NCI-H2107 treated with DMSO at 0.1 percent for 48 hours (cell line): ENCODE measurements around the gene DDX39B.
"Not testable (repeated sequence)": the region's sequence is repeated elsewhere in the genome, so short reads cannot be mapped to it uniquely, and the experiment has no call there.

ENCODE experiments used
- DNase-seq: peaks from one replicate; lab custom pipeline; 2025; ENCODE audit not compliant: unreplicated experiment; lab: John Stamatoyannopoulos, UW

Gene DDX39B

DNA sequence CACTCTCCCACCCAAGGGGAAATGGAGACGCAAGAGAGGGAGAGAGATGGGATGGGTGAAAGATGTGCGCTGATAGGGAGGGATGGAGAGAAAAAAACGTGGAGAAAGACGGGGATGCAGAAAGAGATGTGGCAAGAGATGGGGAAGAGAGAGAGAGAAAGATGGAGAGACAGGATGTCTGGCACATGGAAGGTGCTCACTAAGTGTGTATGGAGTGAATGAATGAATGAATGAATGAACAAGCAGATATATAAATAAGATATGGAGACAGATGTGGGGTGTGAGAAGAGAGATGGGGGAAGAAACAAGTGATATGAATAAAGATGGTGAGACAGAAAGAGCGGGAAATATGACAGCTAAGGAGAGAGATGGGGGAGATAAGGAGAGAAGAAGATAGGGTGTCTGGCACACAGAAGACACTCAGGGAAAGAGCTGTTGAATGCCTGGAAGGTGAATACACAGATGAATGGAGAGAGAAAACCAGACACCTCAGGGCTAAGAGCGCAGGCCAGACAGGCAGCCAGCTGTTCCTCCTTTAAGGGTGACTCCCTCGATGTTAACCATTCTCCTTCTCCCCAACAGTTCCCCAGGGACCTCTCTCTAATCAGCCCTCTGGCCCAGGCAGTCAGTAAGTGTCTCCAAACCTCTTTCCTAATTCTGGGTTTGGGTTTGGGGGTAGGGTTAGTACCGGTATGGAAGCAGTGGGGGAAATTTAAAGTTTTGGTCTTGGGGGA is 34.3 kb upstream of the DDX39B start:
- no peak for DNase-seq

DNA sequence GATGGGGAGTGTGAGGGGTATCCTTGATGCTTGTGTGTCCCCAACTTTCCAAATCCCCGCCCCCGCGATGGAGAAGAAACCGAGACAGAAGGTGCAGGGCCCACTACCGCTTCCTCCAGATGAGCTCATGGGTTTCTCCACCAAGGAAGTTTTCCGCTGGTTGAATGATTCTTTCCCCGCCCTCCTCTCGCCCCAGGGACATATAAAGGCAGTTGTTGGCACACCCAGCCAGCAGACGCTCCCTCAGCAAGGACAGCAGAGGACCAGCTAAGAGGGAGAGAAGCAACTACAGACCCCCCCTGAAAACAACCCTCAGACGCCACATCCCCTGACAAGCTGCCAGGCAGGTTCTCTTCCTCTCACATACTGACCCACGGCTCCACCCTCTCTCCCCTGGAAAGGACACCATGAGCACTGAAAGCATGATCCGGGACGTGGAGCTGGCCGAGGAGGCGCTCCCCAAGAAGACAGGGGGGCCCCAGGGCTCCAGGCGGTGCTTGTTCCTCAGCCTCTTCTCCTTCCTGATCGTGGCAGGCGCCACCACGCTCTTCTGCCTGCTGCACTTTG is 33.6 kb upstream of the DDX39B start, which contains the start of gene TNF:
Gene TNF, plus strand, starts transcription at position 231 of the 567 bp plus-strand sequence. Its CDS starts 177 bp downstream, at position 408.
- DNase-seq: no peak

DNA sequence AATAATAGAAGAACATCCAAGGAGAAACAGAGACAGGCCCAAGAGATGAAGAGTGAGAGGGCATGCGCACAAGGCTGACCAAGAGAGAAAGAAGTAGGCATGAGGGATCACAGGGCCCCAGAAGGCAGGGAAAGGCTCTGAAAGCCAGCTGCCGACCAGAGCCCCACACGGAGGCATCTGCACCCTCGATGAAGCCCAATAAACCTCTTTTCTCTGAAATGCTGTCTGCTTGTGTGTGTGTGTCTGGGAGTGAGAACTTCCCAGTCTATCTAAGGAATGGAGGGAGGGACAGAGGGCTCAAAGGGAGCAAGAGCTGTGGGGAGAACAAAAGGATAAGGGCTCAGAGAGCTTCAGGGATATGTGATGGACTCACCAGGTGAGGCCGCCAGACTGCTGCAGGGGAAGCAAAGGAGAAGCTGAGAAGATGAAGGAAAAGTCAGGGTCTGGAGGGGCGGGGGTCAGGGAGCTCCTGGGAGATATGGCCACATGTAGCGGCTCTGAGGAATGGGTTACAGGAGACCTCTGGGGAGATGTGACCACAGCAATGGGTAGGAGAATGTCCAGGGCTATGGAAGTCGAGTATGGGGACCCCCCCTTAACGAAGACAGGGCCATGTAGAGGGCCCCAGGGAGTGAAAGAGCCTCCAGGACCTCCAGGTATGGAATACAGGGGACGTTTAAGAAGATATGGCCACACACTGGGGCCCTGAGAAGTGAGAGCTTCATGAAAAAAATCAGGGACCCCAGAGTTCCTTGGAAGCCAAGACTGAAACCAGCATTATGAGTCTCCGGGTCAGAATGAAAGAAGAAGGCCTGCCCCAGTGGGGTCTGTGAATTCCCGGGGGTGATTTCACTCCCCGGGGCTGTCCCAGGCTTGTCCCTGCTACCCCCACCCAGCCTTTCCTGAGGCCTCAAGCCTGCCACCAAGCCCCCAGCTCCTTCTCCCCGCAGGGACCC is 32.6 kb upstream of the DDX39B start:
- DNase-seq: no peak

DNA sequence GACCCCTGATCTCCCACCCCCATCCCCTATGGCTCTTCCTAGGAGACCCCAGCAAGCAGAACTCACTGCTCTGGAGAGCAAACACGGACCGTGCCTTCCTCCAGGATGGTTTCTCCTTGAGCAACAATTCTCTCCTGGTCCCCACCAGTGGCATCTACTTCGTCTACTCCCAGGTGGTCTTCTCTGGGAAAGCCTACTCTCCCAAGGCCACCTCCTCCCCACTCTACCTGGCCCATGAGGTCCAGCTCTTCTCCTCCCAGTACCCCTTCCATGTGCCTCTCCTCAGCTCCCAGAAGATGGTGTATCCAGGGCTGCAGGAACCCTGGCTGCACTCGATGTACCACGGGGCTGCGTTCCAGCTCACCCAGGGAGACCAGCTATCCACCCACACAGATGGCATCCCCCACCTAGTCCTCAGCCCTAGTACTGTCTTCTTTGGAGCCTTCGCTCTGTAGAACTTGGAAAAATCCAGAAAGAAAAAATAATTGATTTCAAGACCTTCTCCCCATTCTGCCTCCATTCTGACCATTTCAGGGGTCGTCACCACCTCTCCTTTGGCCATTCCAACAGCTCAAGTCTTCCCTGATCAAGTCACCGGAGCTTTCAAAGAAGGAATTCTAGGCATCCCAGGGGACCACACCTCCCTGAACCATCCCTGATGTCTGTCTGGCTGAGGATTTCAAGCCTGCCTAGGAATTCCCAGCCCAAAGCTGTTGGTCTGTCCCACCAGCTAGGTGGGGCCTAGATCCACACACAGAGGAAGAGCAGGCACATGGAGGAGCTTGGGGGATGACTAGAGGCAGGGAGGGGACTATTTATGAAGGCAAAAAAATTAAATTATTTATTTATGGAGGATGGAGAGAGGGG is 31.7 kb upstream of the DDX39B start:
- no peak for DNase-seq

DNA sequence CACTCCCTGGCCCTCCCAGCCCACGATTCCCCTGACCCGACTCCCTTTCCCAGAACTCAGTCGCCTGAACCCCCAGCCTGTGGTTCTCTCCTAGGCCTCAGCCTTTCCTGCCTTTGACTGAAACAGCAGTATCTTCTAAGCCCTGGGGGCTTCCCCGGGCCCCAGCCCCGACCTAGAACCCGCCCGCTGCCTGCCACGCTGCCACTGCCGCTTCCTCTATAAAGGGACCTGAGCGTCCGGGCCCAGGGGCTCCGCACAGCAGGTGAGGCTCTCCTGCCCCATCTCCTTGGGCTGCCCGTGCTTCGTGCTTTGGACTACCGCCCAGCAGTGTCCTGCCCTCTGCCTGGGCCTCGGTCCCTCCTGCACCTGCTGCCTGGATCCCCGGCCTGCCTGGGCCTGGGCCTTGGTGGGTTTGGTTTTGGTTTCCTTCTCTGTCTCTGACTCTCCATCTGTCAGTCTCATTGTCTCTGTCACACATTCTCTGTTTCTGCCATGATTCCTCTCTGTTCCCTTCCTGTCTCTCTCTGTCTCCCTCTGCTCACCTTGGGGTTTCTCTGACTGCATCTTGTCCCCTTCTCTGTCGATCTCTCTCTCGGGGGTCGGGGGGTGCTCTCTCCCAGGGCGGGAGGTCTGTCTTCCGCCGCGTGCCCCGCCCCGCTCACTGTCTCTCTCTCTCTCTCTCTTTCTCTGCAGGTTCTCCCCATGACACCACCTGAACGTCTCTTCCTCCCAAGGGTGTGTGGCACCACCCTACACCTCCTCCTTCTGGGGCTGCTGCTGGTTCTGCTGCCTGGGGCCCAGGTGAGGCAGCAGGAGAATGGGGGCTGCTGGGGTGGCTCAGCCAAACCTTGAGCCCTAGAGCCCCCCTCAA is 30.5 kb upstream of the DDX39B start, which contains the start of gene LTA:
Gene LTA, plus strand, starts transcription at position 249 of the 871 bp plus-strand sequence. Its CDS starts 454 bp downstream, at position 703.
- no peak for DNase-seq

DNA sequence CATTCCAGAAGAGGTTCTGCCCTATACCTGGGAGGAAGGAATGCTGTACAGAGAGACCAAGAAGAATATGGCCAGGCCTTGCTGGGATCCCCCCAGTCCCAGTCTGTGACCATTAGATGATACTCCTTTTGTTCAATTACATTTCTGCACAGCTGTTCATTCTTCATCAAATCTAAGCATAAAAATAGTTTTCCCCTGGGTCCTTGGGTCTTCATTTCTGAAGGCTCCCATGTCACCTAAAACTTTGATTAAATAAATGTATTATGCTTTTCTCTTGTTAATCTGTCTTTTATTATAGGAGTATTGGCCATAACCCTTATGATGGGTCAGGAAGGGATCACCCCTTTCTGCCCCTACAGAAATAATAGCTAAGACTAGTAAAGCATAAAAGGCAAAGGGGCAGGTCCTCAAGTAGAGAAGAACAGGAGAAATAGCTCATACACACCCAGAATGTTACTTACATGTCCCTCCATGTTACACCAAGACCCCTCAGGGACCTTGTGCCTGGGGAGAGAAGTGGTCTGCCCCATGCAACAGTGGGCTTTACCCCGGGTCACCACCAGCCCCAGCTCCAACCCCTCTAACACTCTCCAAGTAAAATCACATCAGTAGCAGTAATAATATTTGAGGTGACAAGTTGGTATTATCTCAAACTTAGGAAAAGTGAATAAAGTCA is 28.2 kb upstream of the DDX39B start:
- no peak for DNase-seq

DNA sequence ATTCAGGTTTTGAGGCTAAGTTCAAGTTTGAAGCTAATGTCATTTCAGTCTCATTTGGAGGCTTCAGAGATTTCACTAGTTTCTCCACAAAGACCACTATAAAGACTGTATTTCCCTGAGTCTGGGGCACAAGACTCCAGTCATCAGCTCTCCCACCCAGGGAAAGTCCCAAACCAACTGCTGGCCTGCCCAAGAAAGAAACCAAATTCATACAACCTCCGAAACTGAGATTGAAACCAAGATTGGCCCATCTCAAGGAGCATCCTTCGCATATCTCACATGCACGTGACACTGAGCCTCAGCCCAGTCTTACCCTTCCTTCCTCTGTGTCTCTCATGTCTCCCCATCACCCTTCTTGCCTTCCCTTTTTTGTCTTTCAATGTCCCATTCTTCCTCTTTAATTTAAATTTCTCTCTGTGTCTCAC is 26.7 kb upstream of the DDX39B start:
- no peak for DNase-seq

DNA sequence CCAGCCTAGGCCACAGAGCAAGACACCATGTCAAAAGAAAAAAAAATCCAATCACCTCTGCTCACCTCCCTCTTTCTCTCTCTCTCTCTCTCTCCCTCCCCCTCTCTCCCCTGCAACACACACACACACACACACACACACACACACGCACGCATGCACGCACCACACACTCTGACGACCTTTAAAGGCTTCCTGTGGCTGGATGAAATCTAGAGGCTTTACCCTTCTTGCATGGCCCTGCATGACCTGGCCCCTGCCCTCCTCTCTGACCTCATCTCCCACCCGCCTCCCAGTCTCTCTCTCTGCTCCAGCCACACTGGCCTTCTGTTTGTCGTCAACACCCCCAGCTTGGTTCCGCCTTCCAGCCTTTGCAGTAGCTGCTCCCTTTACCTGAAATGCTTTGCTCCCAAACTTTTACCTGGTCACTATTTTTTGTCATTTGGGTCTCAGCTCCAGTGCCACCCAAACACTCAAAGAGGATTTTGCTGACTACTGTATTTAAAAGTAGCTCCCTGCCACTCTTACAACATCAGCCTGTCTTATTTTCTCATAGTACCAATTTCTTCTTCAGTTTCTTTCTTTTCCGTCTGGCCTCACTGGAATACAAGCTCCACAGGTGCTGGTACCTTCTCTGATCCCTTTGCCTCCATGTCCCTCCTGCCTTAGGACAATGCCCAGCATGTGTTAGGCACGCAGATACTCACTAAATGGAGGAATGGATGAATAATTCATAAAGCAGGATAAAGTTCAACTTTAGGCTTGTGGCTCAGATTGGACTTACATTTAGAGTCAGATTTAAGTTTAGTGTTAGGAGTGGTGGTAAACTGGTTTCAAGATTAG is 25.9 kb upstream of the DDX39B start:
- DNase-seq: no peak

DNA sequence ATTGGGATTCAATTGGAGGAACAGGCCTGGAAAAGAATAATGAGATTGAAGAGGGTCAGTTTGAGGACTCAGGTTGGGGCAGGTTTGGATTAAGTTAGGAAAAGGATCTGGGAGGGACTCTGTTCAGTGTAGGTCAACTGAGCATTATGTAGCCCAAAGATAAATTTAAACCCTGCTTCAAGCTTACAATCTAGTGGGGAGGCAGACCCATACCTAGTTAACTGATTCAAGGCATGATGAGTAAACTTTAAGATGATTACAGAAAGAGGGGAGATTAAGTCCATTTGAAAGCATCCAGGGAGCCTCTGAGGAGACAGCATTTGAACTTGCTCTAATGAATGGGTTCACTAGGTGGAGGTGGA is 18.9 kb upstream of the DDX39B start:
- no peak for DNase-seq

DNA sequence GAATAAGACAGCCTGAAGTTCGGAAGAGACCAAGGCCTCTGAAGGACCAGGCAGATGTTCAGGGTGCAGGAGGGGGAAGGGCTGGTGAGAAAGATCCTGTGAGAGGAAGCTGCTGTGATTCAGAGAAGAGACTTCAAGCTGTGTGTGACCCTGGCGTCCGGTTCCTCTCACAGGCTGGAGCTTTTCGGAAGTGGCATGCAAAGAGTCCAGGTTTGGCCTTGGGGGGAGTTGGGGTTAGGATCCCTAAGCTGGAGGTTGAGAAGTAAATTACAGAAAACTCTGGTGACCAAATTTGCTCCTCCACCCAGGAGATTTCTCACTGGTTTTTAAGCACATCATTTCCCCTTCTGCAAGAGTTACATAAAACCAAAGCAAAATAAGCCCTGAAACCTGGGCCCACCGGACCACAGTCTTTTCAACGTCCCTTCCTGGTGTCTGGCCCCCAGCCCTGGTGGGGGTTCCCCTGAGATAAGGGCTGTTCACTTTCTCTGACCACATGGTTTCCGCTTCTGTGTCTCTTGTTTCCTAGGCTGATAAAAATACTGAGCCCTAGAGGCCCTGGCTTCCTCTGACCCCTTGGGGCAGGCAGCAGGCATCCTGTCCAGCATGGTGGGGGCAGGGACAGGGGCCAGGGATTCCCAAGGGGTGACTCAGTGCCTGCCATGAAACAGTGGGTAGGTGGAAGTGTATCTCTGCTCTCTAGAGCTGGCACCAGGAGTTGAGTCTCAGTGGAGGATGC is 18.3 kb upstream of the DDX39B start:
- DNase-seq: no peak

DNA sequence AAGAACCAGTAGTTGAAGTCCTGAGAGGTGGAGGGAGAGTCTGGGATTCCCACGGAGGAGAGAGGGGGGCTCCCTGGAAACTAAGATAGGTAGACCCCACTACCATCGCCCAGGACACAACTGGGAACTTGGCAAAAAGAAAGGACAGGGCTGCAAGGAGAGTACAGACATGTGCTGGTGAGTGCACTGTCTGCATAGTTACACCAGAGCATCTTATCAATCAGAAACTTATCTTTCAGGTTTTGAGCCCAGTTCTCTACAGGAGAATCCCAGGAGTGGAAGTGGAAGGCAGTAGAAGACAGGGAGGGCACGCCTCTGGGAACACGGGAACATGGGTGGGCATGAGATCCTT is 17.8 kb upstream of the DDX39B start:
- DNase-seq: no peak

DNA sequence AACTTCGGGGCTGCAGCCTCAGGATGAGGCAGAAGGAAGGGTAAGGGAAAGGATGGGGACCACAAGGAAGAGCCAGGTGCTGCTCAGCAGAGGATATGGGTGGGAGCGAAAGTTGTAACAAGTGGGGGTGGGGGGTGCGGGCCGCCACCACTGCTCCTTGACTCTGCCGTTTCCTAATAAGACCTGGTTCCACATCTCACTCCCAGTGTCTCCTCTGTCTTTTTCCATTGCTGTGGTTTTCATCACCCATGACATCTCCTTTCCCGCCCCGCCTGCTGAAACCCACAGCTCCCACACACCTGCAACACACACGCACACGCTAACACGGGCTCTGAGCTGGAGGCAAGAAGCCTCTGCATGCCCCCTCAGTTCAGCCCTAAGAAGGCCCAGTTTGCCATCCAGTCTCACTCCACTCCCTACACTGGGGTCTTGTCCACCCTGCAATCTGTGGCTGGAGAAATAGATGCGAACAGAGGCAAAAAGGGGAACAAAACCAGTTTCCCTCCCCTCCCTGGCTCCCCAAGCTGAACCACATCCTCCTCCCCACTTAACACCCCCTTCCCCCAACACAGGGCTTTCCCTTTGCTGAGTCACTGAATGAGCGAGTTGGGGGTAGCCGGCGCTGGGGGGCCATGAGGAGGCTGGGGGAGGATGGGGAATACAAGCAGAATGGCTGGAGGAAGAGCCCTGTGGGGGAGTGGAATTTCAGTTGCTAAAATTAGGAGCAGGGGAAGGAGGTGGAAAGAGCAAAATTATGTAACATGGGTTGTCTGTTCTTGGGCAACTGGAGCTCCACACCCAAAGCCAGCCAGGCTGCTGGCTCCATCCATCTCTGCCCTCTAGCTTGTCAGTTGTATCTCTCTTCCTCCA is 17.1 kb upstream of the DDX39B start:
- no peak for DNase-seq

DNA sequence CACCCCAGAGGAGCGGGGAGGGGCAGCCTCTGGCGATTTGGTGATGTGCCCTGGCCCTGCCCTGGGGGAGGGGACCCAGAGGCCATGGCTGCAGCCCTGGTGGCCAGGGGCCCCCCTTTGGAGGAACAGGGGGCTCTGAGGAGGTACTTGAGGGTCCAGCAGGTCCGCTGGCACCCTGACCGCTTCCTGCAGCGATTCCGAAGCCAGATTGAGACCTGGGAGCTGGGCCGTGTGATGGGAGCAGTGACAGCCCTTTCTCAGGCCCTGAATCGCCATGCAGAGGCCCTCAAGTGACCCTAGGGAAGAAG is 16.5 kb upstream of the DDX39B start:
- DNase-seq: no peak

DNA sequence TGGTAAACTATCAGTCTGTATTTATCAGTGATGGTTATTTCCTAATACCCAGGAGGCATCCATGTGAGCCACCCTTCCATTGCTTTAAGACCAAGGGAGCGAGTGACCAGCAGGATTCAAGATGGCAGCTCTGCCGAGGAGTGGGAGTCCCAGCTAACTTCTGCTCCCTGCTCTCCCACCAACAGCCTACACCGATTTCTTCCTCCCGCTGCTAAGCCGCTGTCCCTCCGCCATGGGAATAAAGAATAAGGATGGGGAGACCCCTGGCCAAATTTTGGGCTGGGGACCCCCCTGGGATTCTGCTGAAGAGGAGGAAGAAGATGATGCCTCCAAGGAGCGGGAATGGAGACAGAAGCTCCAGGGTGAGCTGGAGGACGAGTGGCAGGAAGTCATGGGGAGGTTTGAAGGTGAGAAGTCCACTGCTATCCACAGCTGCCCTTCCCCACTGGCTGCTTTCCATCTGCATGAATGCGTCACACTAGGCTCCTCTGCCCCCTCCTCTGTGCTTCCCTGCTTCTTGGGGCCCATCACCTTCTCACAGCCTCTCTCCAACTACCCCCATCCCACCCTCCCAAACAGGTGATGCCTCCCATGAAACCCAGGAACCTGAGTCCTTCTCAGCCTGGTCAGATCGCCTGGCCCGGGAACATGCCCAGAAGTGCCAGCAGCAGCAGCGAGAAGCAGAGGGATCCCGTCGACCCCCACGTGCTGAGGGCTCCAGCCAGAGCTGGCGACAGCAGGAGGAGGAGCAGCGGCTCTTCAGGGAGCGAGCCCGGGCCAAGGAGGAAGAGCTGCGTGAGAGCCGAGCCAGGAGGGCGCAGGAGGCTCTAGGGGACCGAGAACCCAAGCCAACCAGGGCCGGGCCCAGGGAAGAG is 15.9 kb upstream of the DDX39B start:
- DNase-seq: no peak

DNA sequence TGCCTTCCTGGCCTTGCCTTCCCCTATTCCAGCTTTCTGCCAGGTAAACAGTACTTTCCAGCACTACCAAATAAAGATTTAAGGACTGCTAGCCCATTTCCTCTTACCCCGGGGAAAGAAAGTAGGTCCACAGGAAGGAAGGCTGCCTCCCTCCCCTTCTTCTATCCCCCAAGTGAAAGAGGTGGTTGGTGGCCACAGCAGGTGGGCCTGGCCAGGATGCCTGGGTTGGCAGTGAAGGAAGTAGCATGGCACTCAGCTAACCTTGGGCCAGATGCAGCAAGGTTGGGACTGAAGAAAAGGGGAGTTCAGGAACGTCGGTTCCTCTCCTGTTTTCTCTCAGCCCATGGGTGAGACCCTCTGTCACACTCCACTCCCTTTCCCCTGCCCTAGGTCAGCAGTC is 14.5 kb upstream of the DDX39B start:
- no peak for DNase-seq

DNA sequence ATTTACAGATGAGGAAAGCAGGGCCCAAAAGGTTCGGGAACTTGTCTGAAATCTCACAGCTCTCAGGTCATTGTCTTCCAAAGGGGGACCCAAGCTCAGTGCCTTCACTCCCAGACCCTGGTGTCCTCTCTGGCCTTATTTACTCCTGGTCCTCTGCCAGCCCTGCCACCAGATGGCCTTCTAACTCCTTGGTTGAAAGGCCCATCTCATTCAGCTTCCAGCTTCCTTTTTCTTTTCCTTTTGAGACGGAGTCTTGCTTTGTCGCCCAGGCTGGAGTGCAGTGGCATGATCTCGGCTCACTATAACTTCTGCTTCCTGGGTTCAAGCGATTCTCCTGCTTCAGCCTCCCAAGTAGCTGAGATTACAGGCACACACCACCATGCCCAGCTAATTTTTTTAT is 9.6 kb upstream of the DDX39B start:
- not testable (repeated sequence) for DNase-seq
